Measurements from ENCODE around the gene PARP16. TPM values are rescaled to one million over a fixed set of nuclear protein-coding genes. Genes with fewer than 3 reads are reported as not detected.

The PARP16 gene
- total and polyA plus RNA-seq, 2 donors from 2014 or later = 7.0 to 7.8 TPM

DNA sequence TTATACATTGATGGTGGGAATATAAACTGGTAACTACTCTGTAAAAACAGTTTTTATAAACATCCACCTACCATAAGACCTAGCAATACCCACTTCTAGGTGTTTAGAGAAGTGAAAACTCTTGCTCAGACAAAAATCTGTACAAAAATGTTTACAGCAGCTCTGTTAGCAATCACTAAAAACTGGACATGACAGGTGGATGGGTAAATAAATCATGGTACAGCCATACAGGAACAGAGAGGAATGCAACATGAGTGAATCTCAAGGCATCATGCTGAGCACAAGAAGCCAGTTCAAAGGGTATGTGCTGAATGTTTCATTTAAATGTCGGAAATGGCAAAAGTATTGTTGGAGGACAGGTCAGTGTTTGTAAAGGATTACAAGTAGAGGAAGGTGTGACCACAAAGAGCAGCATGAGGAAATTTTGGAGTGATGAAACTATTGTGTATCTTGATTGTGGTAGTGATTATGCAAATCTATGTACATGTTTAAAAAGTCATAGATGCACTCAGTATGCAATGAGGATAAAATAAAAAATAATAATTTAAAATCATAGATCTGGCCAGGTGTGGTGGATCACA is 6.3 kb upstream of the PARP16 start:
- Histone ChIP-seq H3K27ac (ENCODE audit: low read depth in 2 of 2, low read length in 2 of 2) (no peak overlapping the region), H3K27me3 (ENCODE audit: control insufficient read depth, insufficient read depth, low read length) (no peaks in the 10 kb centered on the region), H3K4me3 (ENCODE audit: low read length in 3 of 3) (no peak overlapping the region), H3K4me1 (ENCODE audit: control insufficient read depth in 2 of 3, insufficient read depth in 2 of 3, low read depth in 1 of 3, low read length in 3 of 3) (peaks cover 0 to 3% (median 0%) of the 10 kb centered on the region in 3 donors), H3K9ac (ENCODE audit: low read length in 3 of 3) (no peak overlapping the region), H3K9me3 (ENCODE audit: control insufficient read depth in 2 of 3, insufficient read depth in 1 of 3, low read length in 3 of 3) (no peaks in the 10 kb centered on the region), H3K36me3 (ENCODE audit: control insufficient read depth in 2 of 3, insufficient read depth in 3 of 3, low read length in 3 of 3) (no peaks in the 10 kb centered on the region)
- TF ChIP-seq, protein P1, sequence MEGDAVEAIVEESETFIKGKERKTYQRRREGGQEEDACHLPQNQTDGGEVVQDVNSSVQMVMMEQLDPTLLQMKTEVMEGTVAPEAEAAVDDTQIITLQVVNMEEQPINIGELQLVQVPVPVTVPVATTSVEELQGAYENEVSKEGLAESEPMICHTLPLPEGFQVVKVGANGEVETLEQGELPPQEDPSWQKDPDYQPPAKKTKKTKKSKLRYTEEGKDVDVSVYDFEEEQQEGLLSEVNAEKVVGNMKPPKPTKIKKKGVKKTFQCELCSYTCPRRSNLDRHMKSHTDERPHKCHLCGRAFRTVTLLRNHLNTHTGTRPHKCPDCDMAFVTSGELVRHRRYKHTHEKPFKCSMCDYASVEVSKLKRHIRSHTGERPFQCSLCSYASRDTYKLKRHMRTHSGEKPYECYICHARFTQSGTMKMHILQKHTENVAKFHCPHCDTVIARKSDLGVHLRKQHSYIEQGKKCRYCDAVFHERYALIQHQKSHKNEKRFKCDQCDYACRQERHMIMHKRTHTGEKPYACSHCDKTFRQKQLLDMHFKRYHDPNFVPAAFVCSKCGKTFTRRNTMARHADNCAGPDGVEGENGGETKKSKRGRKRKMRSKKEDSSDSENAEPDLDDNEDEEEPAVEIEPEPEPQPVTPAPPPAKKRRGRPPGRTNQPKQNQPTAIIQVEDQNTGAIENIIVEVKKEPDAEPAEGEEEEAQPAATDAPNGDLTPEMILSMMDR (IDR thresholded peaks at IDR 0.05; ENCODE audit: borderline replicate concordance, extremely low read depth, insufficient read depth) = no peak
- intact Hi-C loops (cut with DNase I) = no loop called here
- no peak for DNase-seq
- no peak for FAIRE-seq

DNA sequence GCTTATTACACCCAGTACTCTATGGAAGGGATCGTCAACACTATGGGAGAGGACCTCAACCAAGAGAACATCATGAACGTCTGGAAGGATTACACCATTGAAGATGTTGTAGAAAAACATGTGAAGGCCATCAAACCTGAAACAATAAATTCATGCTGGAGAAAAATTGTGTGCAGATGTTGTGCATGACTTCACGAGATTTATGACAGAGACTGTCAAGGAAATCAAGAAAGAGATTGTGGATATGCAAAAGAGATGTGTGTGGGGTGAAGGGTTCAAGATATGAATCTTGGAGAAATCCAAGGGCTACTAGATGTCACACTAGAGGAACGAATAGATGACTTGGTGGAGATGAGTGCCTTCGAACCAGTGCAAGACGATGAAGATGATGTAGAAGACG is 3.5 kb upstream of the PARP16 start:
- Histone ChIP-seq H3K36me3 (ENCODE audit: control insufficient read depth in 2 of 3, insufficient read depth in 3 of 3, low read length in 3 of 3) (no peaks in the 10 kb centered on the region), H3K4me3 (ENCODE audit: low read length in 3 of 3) (no peak overlapping the region), H3K4me1 (ENCODE audit: control insufficient read depth in 2 of 3, insufficient read depth in 2 of 3, low read depth in 1 of 3, low read length in 3 of 3) (peaks cover 0 to 7% (median 3%) of the 10 kb centered on the region in 3 donors), H3K9ac (ENCODE audit: low read length in 3 of 3) (no peak overlapping the region), H3K27ac (ENCODE audit: low read depth in 2 of 2, low read length in 2 of 2) (no peak overlapping the region), H3K9me3 (ENCODE audit: control insufficient read depth in 2 of 3, insufficient read depth in 1 of 3, low read length in 3 of 3) (no peaks in the 10 kb centered on the region), H3K27me3 (ENCODE audit: control insufficient read depth, insufficient read depth, low read length) (no peaks in the 10 kb centered on the region)
- DNase-seq (no peak), FAIRE-seq (no peak)
- TF ChIP-seq, protein P1 (IDR thresholded peaks at IDR 0.05; ENCODE audit: borderline replicate concordance, extremely low read depth, insufficient read depth) = no peak
- intact Hi-C loops (cut with DNase I) = no loop called here

DNA sequence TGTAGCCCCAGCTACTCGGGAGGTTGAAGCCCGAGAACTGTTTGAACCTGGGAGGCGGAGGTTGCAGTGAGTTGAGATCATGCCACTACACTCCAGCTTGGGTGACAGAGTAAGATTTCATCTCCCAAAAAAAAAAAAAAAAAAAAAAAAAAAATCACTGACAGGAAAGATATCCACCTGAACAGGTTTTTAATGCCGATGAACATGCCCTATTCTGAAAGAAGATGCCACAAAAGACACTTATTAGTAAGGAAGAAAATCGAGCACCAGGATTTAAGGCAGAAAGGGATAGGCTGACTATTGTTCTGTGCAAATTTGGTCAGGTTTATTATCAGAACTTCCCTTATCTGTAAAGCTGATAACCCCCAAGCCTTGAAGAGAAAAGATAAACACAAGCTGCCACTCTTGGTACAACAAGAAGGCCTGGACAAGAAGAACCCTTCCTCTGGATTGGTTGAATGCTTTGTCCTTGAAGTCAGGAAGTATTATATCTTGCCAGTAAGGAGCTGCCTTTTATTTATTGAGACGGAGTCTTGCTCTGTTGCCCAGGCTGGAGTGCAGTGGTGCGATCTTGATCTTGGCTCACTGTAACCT is 2.7 kb upstream of the PARP16 start:
- H3K4me1 ChIP-seq (ENCODE audit: control insufficient read depth in 2 of 3, insufficient read depth in 2 of 3, low read depth in 1 of 3, low read length in 3 of 3) = peaks cover 0 to 7% (median 3%) of the 10 kb centered on the region in 3 donors
- H3K36me3 ChIP-seq (ENCODE audit: control insufficient read depth in 2 of 3, insufficient read depth in 3 of 3, low read length in 3 of 3) = no peaks in the 10 kb centered on the region
- TF ChIP-seq, protein P1 (IDR thresholded peaks at IDR 0.05; ENCODE audit: borderline replicate concordance, extremely low read depth, insufficient read depth) = no peak
- no peaks in the 10 kb centered on the region for H3K27me3 ChIP-seq (ENCODE audit: control insufficient read depth, insufficient read depth, low read length)
- intact Hi-C loops (cut with DNase I) = no loop called here
- no peak overlapping the region for H3K27ac ChIP-seq (ENCODE audit: low read depth in 2 of 2, low read length in 2 of 2)
- H3K9ac ChIP-seq (ENCODE audit: low read length in 3 of 3) = no peak overlapping the region
- no peak for FAIRE-seq
- DNase-seq = no peak
- no peaks in the 10 kb centered on the region for H3K9me3 ChIP-seq (ENCODE audit: control insufficient read depth in 2 of 3, insufficient read depth in 1 of 3, low read length in 3 of 3)
- no peak overlapping the region for H3K4me3 ChIP-seq (ENCODE audit: low read length in 3 of 3)

Data from kidney (tissue), 14 donors.